DMS153 treated with DMSO at 0.1 percent for 48 hours (cell line): ENCODE measurements around the gene NAA60.

Experiments used
- DNase-seq: peaks from one replicate; lab custom pipeline; 2025; ENCODE audit not compliant: unreplicated experiment; lab: John Stamatoyannopoulos, UW

Gene NAA60

GRCh38 chr16:3508736-3509135 is 65.3 kb downstream of the NAA60 start:
- no peak for DNase-seq

GRCh38 chr16:3509470-3509928 is 66.0 kb downstream of the NAA60 start:
- DNase-seq = no peak

- DNase-seq = no peak
Observed at GRCh38 chr16:3510416-3510815, 66.9 kb downstream of the NAA60 start.

- no peak for DNase-seq
Observed at GRCh38 chr16:3511286-3512180, 68.1 kb downstream of the NAA60 start.

GRCh38 chr16:3513892-3514583 is 70.6 kb downstream of the NAA60 start:
- no peak for DNase-seq

- DNase-seq = no peak
Observed at GRCh38 chr16:3514621-3515020, 71.1 kb downstream of the NAA60 start.

GRCh38 chr16:3515897-3516296 is 72.4 kb downstream of the NAA60 start:
- DNase-seq = no peak

GRCh38 chr16:3518292-3518985 is 75.0 kb downstream of the NAA60 start:
- no peak for DNase-seq

GRCh38 chr16:3518986-3519348 is 75.5 kb downstream of the NAA60 start:
- DNase-seq = no peak

GRCh38 chr16:3519581-3519980 is 76.1 kb downstream of the NAA60 start:
- no peak for DNase-seq

GRCh38 chr16:3520413-3520812 is 76.9 kb downstream of the NAA60 start:
- DNase-seq = no peak

GRCh38 chr16:3520841-3521240 is 77.4 kb downstream of the NAA60 start:
- no peak for DNase-seq

- no peak for DNase-seq
Observed at GRCh38 chr16:3523281-3523680, 79.8 kb downstream of the NAA60 start.

- no peak for DNase-seq
Observed at GRCh38 chr16:3525951-3526350, 82.5 kb downstream of the NAA60 start.

GRCh38 chr16:3527216-3527829 is 83.8 kb downstream of the NAA60 start:
- DNase-seq = peak; percentile 10

GRCh38 chr16:3528406-3528805 is 84.9 kb downstream of the NAA60 start:
- no peak for DNase-seq

GRCh38 chr16:3529175-3529574 is 85.7 kb downstream of the NAA60 start:
- no peak for DNase-seq

GRCh38 chr16:3530371-3530914 is 87.0 kb downstream of the NAA60 start:
- no peak for DNase-seq

- DNase-seq = no peak
Observed at GRCh38 chr16:3532741-3533140, 89.3 kb downstream of the NAA60 start.

- DNase-seq = no peak
Observed at GRCh38 chr16:3534126-3534525, 90.6 kb downstream of the NAA60 start.

- no peak for DNase-seq
Observed at GRCh38 chr16:3536271-3536731, 92.8 kb downstream of the NAA60 start.
